GM21381 (cell line): ENCODE data around the gene TANC1.

Experiments
- ATAC-seq: cut with Tn5 transposase; IDR thresholded peaks from one replicate; pipeline ENCODE4 v1.9.1; 2021; ENCODE audit warnings: mild to moderate bottlenecking, moderate library complexity; ENCODE audit not compliant: unreplicated experiment

Gene TANC1

GRCh38 chr2:159211447-159212396 is 243.3 kb downstream of the TANC1 start:
- ATAC-seq = no peak

DNA sequence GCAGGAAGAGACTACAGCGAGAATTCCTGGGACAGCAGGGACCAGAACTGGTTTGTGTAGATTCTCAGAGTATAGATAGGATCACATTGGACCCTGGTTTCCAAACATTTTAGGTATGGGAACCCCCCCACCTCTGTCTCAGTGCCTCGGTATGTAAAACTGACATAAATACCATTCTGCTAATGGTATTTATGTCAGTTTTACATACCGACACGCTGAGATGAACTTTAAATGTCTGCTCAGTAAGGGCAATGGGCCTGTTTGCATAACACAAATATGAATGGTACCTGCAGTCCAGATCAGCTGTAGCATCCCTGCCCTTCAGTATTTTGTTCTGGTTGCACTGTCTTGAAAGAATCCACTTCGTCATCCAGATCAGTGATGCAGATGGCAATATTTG is 244.9 kb downstream of the TANC1 start:
- ATAC-seq = no peak

DNA sequence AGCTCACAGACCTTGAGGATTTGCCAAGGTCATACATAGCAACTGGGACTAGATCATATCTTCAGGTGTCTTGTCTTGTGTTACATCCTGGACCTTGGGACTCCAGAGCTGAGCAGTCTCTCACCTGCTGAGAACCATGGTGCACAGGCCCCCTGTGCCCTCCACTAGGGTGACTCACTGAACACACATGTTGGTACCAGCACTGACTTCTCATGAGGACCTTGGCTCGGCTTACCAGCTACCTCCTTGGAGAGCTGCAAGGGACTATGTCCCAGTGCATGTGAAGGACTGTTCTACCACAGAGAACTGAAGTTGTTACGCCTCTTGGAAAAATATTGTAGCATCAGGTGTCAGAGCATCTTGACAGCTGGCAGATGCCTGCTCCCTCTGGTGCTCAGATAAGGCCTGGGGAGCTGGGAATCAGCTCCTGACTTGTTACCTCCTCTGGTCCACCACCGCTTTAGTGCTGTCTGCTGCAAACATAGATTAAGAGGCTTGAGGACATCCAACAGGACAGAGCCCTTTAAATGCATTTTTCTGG is 246.0 kb downstream of the TANC1 start:
- ATAC-seq = no peak

DNA sequence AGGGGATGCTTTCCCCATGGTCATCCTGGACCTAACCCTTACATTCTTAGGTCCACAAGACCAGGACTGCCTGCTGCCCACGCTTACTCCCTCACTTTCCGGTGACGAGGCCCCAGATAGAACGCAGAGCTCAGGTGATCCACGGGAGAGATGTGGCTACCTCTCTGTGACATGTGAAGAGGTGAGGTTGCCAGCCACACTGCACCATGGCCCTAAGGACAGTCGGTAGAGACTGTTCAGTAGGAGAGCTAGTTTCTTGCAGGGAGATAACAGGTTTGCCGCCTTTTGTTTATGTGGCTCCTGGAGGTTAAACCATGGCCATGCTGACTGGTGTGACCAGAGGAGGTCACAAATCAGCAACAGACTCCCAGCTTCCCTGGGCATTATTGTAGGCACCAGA is 246.7 kb downstream of the TANC1 start:
- ATAC-seq = no peak

DNA sequence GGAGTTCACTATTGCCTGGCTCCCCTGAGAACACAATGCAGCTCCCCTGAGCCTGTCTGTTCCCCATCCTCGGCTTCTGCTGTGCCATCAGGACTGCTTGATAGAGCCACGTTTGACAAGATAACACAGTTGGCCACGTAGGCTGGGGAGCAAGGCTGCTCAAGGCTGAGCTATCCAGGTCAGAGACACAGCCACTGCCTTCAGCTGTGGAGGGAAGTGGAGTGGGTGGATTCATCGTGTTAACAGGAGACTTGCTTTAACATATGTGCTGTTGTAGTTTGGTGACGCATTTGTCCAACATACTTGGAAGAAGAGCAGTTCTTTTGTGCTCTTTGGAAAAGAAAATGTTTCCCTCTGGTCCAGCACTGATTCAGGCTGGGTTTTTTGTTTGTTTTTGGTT is 249.2 kb downstream of the TANC1 start:
- ATAC-seq = no peak

DNA sequence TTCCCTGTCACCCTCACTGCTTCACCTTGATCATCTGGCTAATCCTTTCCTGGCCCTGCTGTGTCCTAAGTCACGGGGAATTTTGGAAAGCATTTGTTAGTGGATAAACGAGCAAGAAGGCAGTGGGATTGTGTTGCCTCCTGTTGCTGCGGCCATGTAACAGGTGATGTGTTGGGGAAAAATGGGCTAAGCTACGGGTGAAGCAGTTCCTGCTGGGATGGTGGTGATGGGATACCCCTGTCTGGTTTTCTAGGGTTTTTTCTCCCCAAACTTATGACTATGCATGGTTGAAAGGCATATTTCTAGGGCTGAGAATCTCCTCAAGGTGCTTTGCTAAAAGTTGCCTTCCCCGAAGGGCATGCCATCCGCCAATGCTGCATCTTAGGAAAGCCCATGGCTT is 249.9 kb downstream of the TANC1 start:
- ATAC-seq = no peak

DNA sequence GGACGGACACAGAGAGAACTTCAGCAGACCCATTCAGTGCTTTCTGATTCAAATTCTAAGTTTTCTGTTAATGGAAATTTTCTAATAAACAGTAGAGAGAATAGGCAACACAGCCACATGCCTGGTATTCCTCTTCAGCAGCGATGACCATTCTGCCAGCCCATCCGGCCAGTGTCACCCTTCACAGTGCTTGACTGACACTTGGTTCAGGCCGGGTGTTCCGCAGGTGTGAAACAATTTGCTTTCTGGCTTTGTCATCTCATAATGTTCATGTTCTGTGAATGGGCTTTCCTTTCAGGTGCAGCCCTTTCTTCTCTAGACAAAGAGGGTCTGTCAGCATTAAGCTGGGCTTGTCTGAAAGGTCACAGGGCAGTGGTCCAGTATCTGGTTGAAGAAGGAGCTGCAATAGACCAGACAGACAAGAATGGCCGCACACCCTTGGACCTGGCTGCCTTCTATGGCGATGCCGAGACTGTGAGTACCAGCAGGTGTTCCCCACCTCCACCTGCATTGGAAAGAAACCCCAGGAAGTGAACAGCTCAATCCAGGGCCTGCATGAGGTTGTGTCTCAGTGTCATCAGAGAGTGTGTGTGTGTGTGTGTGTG is 251.1 kb downstream of the TANC1 start:
- no peak for ATAC-seq

- ATAC-seq = no peak
These were observed 255.8 kb downstream of the TANC1 start for GRCh38 chr2:159224061-159224813.

DNA sequence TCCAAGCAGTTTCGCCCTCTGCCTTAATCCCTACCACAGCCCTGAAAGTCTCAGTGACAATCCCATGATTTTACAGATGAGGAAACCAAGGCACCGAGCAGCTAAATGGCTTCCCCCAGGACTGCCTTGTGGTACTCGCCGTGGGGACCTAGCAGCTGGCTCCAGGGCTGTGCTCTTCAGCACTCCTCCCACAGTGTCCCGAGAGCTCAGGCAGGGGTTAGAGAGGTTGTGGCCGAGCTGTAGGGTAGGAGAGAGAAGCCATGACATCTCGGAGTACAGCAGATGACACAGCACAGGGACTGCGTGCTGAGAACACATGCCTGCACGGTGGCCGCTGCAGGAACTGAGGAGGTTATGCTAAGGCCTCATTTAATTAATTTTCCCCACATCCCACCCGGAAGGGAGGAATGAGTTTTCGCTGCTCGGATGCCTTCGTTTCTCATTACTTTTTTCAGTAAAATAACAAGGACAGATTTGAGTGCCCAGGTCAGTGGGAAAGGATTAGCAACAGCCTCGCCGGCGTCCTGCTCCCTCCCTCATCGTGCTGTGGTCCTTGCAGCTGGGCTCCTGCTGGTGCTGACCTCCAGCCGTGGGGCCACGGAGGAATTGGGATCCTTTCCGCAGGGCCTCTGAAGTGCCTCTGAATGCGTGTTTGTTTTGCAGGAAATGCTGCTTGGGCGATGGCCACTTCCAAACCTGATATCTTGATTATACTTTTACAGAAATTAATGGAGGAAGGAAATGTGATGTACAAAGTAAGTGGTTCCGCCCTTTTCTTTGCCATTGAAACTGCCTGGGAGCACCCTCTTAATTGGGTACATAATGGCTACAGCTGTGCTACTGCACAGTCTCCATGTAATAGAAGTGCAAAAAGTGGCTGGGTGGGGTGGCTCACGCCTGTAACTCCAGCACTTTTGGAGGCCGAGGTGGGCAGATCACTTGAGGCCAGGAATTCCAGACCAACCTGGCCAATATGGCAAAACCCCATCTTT is 256.9 kb downstream of the TANC1 start:
- no peak for ATAC-seq

DNA sequence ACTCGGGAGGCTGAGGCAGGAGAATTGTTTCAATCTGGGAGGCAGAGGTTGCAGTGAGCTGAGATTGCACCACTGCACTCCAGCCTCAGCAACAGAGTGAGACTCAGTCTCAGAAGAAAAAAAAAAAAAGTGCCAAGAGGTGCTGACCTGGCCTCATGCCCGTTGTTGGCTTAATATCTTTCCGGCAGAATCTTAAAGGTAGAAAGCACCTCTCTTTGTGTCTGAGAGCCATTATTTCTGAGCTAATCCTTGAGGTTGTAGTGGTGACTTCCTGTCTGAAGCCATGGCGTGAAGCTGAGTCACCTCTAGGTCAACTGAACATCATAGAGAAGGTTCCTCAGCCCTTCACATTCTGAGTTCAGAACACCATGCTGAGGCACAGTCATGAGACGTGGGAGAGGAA is 257.6 kb downstream of the TANC1 start:
- ATAC-seq = peak; percentile 59

DNA sequence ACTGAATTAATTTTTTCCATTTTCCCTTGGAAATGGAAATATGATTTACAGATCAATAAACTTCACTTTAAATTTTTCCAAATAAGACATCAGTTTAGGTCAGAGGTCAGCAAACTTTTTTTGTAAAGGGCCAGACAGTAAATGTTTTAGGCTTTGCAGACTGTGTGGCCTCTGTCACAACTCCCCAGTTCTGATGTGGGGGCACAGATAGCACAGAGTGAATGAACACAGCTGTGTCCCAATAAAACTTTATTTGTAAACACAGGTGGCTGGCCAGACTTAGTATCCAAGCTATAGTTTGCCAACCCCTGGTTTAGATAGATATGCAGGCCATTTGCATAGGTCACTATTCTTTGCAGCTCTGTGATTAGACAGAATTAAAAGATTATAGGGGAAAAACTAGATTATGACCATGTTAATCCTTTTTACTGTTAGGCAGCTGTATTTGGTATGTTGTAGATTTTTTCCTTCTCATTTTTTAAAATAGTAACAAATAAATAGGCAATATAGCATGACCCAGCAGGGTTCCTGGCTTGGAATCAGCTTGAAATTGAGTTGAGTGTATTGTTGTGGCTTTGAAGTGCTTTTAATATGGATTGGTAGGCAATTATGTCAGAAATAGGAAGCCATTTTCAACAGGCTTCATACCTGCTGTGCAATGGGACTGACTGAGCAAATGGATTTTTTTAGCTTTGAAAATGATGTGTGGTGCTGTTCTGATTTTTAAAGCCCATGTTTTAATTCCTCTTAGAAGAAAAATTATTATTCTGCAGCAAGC is 258.4 kb downstream of the TANC1 start:
- ATAC-seq = no peak

DNA sequence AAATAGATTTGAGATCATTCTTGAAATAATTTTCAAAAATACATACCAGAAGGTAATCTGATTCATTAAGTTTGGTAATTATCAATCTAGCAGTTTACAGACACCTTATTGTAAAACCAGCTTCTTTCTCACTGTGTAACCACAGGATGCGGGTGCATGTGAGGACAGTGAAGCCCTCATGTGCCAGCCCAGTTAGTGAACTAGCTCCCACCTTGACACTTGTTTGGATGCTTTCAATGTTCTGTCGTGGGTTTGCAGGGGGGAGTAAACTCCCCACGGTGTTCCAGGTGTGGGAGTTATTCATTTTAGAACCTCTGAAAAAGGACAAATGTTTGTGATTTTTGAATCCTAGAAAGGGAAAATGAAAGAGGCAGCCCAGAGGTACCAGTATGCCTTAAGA is 259.0 kb downstream of the TANC1 start:
- ATAC-seq = no peak

DNA sequence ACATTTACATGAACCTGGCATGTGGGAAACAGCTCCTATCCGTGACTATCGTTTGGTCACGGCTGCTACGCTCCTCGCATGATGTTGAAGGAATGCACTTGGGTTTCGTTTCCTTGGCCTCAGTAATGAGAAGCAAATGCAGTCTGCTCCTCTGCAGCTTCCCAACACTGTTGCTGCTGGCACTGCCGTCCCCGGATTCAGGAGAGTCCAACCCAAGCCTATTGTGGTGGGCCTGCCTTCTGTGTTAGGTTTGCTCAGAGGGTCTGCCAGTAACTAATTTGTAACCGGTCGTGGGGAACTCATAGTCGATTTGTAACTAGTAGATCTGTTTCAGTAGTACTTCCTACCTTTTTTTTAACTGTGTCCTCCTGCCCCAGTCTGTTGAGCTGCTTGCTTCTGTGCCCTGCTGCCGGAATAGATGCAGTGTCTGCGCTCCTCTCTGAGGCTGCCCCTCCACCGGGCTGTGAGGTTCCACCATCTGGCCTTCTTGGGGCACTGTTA is 259.7 kb downstream of the TANC1 start:
- no peak for ATAC-seq

GRCh38 chr2:159229476-159230144 is 261.2 kb downstream of the TANC1 start:
- ATAC-seq = no peak

DNA sequence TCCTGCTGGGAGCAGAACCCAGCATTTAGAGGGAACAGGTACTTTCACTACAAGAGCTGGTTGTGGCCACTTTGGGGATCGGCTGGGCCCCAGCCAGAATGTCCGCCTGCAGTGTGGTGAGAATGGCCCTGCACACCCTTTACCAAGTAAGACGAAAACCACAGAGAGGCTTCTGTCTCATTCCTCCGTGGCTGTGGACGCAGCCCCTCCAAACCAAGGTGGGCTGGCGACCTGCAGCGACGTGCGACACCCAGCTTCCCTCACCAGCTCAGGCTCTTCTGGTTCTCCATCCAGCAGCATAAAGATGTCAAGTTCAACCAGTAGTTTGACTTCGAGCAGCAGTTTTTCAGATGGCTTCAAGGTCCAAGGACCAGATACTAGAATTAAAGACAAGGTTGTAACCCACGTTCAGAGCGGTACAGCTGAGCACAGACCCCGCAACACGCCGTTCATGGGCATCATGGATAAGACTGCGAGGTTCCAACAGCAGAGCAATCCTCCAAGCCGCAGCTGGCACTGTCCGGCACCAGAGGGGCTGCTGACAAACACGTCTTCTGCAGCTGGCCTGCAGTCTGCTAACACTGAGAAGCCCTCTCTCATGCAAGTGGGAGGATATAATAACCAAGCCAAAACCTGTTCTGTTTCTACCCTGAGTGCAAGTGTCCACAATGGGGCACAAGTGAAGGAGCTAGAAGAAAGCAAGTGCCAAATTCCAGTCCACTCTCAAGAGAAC is 261.9 kb downstream of the TANC1 start:
- no peak for ATAC-seq

DNA sequence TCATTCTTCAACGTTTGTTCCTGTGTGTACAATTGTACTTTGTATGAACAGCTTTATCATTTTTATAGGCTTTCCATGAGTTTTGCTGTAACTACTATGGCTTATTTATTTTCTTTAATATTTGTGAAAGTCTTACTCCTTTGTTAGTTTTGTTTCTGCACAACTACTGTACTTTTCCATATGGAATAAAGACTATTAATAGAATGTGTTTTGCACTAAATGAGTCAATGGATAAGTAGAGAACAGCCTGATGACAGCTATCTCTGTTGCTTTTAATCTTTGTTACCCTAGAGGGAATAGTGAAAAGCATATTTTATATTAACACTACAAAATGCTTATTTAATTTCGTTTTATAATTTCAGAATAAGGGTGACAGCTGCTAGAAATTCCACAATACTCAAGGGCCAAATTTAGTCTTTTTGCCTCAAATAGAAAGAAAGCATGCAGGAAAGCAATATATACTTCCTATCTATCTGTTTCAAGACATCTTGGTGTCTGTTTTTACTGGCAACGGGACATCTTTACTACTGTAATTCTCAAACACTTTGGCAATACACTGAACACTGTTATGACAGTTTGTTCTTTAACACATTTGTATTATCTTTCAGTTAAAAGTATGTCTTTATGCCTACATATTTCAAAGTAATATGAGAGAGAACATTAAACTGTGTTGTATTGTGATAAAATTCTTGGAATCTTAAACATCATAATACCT is 264.2 kb downstream of the TANC1 start:
- ATAC-seq = no peak

- no peak for ATAC-seq
These were observed 266.4 kb downstream of the TANC1 start for GRCh38 chr2:159234868-159235267.
